SK-N-MC (cell line): Measurements from ENCODE around the gene ASCC2.

Experiments used
- DNase-seq: peaks from one replicate; pipeline ENCODE4 v3.0.0-alpha.2; 2011; ENCODE audit warnings: low read depth, low spot score
- H3K27ac ChIP-seq: fragments of 200-600 bp; sonication (generic); 2 replicates; pipeline ENCODE4 v1.5.1; 2016; ENCODE audit warnings: mixed run types
- H3K36me3 ChIP-seq: fragments of 200-600 bp; sonication (generic); 2 replicates; pipeline ENCODE4 v1.6.1; 2017; ENCODE audit warnings: antibody characterized with exemption, low read length, mixed read lengths; ENCODE audit not compliant: insufficient read depth
- H3K4me3 ChIP-seq: fragments of 200-600 bp; sonication (generic); 2 replicates; pipeline ENCODE4 v1.5.1; 2016
- H3K9ac ChIP-seq: fragments of 200-600 bp; sonication (generic); 2 replicates; pipeline ENCODE4 v1.8.0; 2017; ENCODE audit warnings: mixed run types, mixed read lengths; ENCODE audit not compliant: insufficient read length
- H3K9me3 ChIP-seq: fragments of 200-600 bp; sonication (generic); 2 replicates; pipeline ENCODE4 v1.6.1; 2017; ENCODE audit warnings: low read depth, mild to moderate bottlenecking, antibody characterized with exemption, low read length, moderate library complexity, mixed read lengths
- EZH2 ChIP-seq: fragments of 200-600 bp; sonication (generic); IDR thresholded peaks from one replicate; pipeline ENCODE4 v1.6.1; 2017; ENCODE audit warnings: antibody characterized with exemption
- FOXP2 ChIP-seq: optimal IDR thresholded peaks from 2 replicates; pipeline ENCODE3; 2011; ENCODE audit warnings: mild to moderate bottlenecking, moderate library complexity; ENCODE audit not compliant: insufficient read depth; ENCODE audit errors: extremely low read length, control extremely low read depth
- POLR2AphosphoS5 ChIP-seq: IDR thresholded peaks from 2 replicates; pipeline ENCODE4 v1.6.1; 2012; ENCODE audit warnings: mild to moderate bottlenecking, low read depth, low read length, borderline replicate concordance

The ASCC2 gene

GRCh38 chr22:29817724-29818123, 20.4 kb downstream of the ASCC2 start:
- no peak for TF ChIP-seq FOXP2
- no peak for TF ChIP-seq EZH2
- TF ChIP-seq POLR2AphosphoS5, result no peak
- Histone ChIP-seq H3K9me3 (no peaks in the 10 kb centered on the region), H3K4me3 (no peak overlapping the region), H3K36me3 (peaks cover 40% of the 10 kb centered on the region; the same call in 1 of the 2 replicates), H3K9ac (no peak overlapping the region), H3K27ac (no peak overlapping the region)
- DNase-seq, result no peak

DNA sequence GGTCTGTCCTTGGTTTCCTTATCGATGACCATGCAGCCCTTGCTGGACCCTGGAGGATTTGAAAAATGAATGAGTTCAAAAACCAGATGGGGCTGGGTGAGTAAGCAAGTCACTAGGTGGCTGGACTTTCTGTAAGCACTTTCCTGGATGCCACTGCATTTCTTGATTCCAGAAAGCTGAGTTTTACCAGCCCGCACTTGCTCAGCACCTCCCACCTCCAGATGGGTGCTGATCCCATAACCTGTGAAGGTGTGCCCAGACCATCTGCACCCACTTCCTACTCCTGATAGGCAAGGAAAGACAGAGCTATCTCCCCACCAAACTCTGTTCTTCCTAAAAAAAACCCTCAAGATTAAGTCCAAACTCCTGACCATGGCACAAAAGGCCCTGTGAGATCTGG, 21.1 kb downstream of the ASCC2 start:
- DNase-seq, result no peak
- H3K9me3 ChIP-seq, result no peaks in the 10 kb centered on the region
- no peak for TF ChIP-seq POLR2AphosphoS5
- no peak for TF ChIP-seq FOXP2
- no peak for TF ChIP-seq EZH2
- H3K9ac ChIP-seq, result no peak overlapping the region
- no peak overlapping the region for H3K4me3 ChIP-seq
- H3K27ac ChIP-seq, result no peak overlapping the region
- H3K36me3 ChIP-seq, result peaks cover 43% of the 10 kb centered on the region; the same call in 1 of the 2 replicates

GRCh38 chr22:29816539-29816938, 21.5 kb downstream of the ASCC2 start:
- DNase-seq, result no peak
- Histone ChIP-seq H3K9ac (no peak overlapping the region), H3K4me3 (no peak overlapping the region), H3K9me3 (no peaks in the 10 kb centered on the region), H3K27ac (no peak overlapping the region), H3K36me3 (peaks cover 43% of the 10 kb centered on the region; the same call in 1 of the 2 replicates)
- TF ChIP-seq POLR2AphosphoS5 (no peak), FOXP2 (no peak), EZH2 (no peak)

- no peak overlapping the region for H3K4me3 ChIP-seq
- H3K27ac ChIP-seq, result no peak overlapping the region
- DNase-seq, result no peak
- H3K36me3 ChIP-seq, result peaks cover 42% of the 10 kb centered on the region; the same call in 1 of the 2 replicates
- no peak overlapping the region for H3K9ac ChIP-seq
- no peaks in the 10 kb centered on the region for H3K9me3 ChIP-seq
- TF ChIP-seq POLR2AphosphoS5, result no peak
- TF ChIP-seq EZH2, result no peak
- TF ChIP-seq FOXP2, result no peak
Observed at GRCh38 chr22:29816128-29816527, 21.9 kb downstream of the ASCC2 start.

GRCh38 chr22:29815580-29815979, 22.5 kb downstream of the ASCC2 start:
- H3K36me3 ChIP-seq, result peaks cover 39% of the 10 kb centered on the region; the same call in 1 of the 2 replicates

DNA sequence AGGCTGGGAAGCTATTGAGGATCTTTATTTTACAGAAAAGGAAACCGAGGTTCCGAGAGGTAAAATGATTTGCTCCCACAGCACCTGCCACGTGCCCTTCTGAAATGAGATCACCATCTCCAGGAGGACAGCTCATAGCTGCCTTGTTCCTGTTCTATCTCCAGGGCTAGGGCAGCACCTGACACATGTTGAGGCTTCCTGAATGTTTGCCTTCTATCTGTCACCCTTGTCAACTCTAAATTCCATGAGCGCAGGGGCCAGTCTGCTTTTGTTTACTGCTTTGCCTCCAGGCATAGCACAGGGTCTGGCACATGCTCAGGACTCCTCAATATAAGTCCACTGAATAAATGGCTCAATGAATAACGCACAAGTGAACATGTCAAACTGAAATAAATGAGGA, 24.1 kb downstream of the ASCC2 start:
- Histone ChIP-seq H3K27ac (no peak overlapping the region), H3K36me3 (peaks cover 42% of the 10 kb centered on the region; the same call in 1 of the 2 replicates), H3K4me3 (no peak overlapping the region), H3K9ac (no peak overlapping the region), H3K9me3 (no peaks in the 10 kb centered on the region)
- no peak for DNase-seq
- TF ChIP-seq POLR2AphosphoS5, result no peak
- no peak for TF ChIP-seq FOXP2
- no peak for TF ChIP-seq EZH2

More at GRCh38 chr22:29815580-29815979, 22.5 kb downstream of the ASCC2 start:
- H3K27ac ChIP-seq, result no peak overlapping the region
- H3K9me3 ChIP-seq, result no peaks in the 10 kb centered on the region
- DNase-seq, result no peak
- no peak overlapping the region for H3K9ac ChIP-seq
- H3K4me3 ChIP-seq, result no peak overlapping the region
- TF ChIP-seq FOXP2 (no peak), POLR2AphosphoS5 (no peak), EZH2 (no peak)

GRCh38 chr22:29813563-29813962, 24.5 kb downstream of the ASCC2 start:
- Histone ChIP-seq H3K27ac (no peak overlapping the region), H3K36me3 (peaks cover 42% of the 10 kb centered on the region; the same call in 1 of the 2 replicates), H3K4me3 (no peak overlapping the region), H3K9ac (no peak overlapping the region), H3K9me3 (no peaks in the 10 kb centered on the region)
- DNase-seq, result no peak
- TF ChIP-seq POLR2AphosphoS5 (no peak), EZH2 (no peak), FOXP2 (no peak)

- H3K27ac ChIP-seq, result no peak overlapping the region
- H3K36me3 ChIP-seq, result peaks cover 46% of the 10 kb centered on the region; the same call in 1 of the 2 replicates
Observed at GRCh38 chr22:29813126-29813525, 24.9 kb downstream of the ASCC2 start.

GRCh38 chr22:29811377-29811776, 26.7 kb downstream of the ASCC2 start:
- Histone ChIP-seq H3K9ac (no peak overlapping the region), H3K4me3 (no peak overlapping the region), H3K9me3 (no peaks in the 10 kb centered on the region), H3K27ac (no peak overlapping the region), H3K36me3 (peaks cover 55% of the 10 kb centered on the region; the same call in 1 of the 2 replicates)
- DNase-seq, result no peak
- TF ChIP-seq FOXP2 (no peak), POLR2AphosphoS5 (no peak), EZH2 (no peak)

More at GRCh38 chr22:29813126-29813525, 24.9 kb downstream of the ASCC2 start:
- Histone ChIP-seq H3K4me3 (no peak overlapping the region), H3K9ac (no peak overlapping the region), H3K9me3 (no peaks in the 10 kb centered on the region)
- no peak for DNase-seq
- TF ChIP-seq EZH2, result no peak
- no peak for TF ChIP-seq FOXP2
- no peak for TF ChIP-seq POLR2AphosphoS5
